Measurements from ENCODE around the gene CSNK1D.
"Not testable (repeated sequence)": the region's sequence is repeated elsewhere in the genome, so short reads cannot be mapped to it uniquely, and the experiment has no call there.

Gene CSNK1D

GRCh38 chr17:82193050-82193449 is 80.5 kb downstream of the CSNK1D start:
- DNase-seq (ENCODE audit: low read depth, low spot score): not testable (repeated sequence)
